ENCODE data around the gene LEMD3.

The LEMD3 gene

GRCh38 chr12:65169320-65170208, at the start of gene LEMD3:
Gene LEMD3, plus strand, starts transcription at chr12:65169583. Its CDS starts 14 bp downstream, at chr12:65169597.
- DNase-seq = peak; percentile 91 to 93

- DNase-seq = peak; percentile 6 to 17
Observed at GRCh38 chr12:65121049-65121955, 48.1 kb upstream of the LEMD3 start, which contains the start of gene WIF1. Gene WIF1, minus strand, starts transcription at chr12:65121305. Its CDS starts 114 bp downstream, at chr12:65121191.

GRCh38 chr12:65121956-65122469, 47.4 kb upstream of the LEMD3 start:
- no peak for DNase-seq

GRCh38 chr12:65122703-65123102, 46.7 kb upstream of the LEMD3 start:
- no peak for DNase-seq

- DNase-seq = no peak
Observed at GRCh38 chr12:65123435-65124063, 45.8 kb upstream of the LEMD3 start.

GRCh38 chr12:65125247-65125646, 44.1 kb upstream of the LEMD3 start:
- DNase-seq = no peak

- no peak for DNase-seq
Observed at GRCh38 chr12:65125975-65126374, 43.4 kb upstream of the LEMD3 start.

- no peak for DNase-seq
Observed at GRCh38 chr12:65126482-65126881, 42.9 kb upstream of the LEMD3 start.

GRCh38 chr12:65133879-65134278, 35.5 kb upstream of the LEMD3 start:
- DNase-seq = no peak

GRCh38 chr12:65139389-65139788, 30.0 kb upstream of the LEMD3 start:
- no peak for DNase-seq

- DNase-seq = no peak
Observed at GRCh38 chr12:65140738-65141137, 28.6 kb upstream of the LEMD3 start.

GRCh38 chr12:65147312-65147905, 22.0 kb upstream of the LEMD3 start:
- DNase-seq = no peak

- DNase-seq = no peak
Observed at GRCh38 chr12:65152012-65152411, 17.4 kb upstream of the LEMD3 start.

GRCh38 chr12:65152596-65152995, 16.8 kb upstream of the LEMD3 start:
- DNase-seq = no peak

- DNase-seq = no peak
Observed at GRCh38 chr12:65155784-65156183, 13.6 kb upstream of the LEMD3 start.

- no peak for DNase-seq
Observed at GRCh38 chr12:65156366-65156841, 13.0 kb upstream of the LEMD3 start.

- DNase-seq = no peak
Observed at GRCh38 chr12:65157091-65157490, 12.3 kb upstream of the LEMD3 start.

- no peak for DNase-seq
Observed at GRCh38 chr12:65162609-65163008, 6.8 kb upstream of the LEMD3 start.

GRCh38 chr12:65164244-65164643, 5.1 kb upstream of the LEMD3 start:
- no peak for DNase-seq

GRCh38 chr12:65164774-65165173, 4.6 kb upstream of the LEMD3 start:
- no peak for DNase-seq

GRCh38 chr12:65168681-65169319, 583 bp upstream of the LEMD3 start:
- DNase-seq = no peak
